OCI-LY3 (cell line): ENCODE measurements around the gene CRIM1.

Experiments used
- CTCF ChIP-seq: fragments of 200-600, 300-600 bp; sonication (generic); IDR thresholded peaks from 2 replicates; pipeline ENCODE4 v1.5.1; 2014; ENCODE audit warnings: antibody characterized with exemption, low read length, low read depth
- EZH2phosphoT487 ChIP-seq: fragments of 200-600 bp; shearing (Covaris generic); IDR thresholded peaks from 2 replicates; pipeline ENCODE4 v1.6.1; 2018; ENCODE audit warnings: antibody characterized with exemption, mixed run types, low read depth

DNA sequence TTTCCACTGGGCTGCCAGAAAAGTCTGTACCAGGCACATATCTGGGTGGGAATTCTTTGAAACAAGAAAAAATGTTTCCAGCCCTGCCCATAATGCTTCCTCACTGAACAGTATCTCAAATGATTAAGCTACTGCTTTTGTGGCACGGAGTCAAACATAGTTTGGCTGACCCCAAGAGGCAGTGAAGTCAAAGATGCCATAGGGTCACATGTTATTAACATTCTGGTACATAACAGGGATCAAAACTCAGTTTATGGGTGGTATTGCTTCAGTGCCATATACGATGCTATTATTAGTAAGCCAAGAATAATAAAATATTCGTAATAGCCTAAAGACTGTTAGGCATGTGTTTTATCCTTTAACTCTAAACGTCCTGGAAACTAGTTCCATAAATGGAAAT lies 129.9 kb downstream of the CRIM1 start:
- TF ChIP-seq CTCF (no peak), EZH2phosphoT487 (no peak)
